Ascending aorta (tissue), 2 donors: ENCODE results near the gene CACNA2D3. TPM values are rescaled to one million over a fixed set of nuclear protein-coding genes. Genes with fewer than 3 reads are reported as not detected.

ENCODE experiments used
- DNase-seq, 2 donors: peaks; one replicate each; pipeline ENCODE4 v3.0.0-alpha.2; 2019; ENCODE audit warnings: low spot score in 2 of 2
- H3K27ac ChIP-seq, 2 donors: fragments of 200-600 bp; sonication (generic); one replicate each; pipeline ENCODE4 v1.5.1; 2016 to 2017; ENCODE audit warnings: mild to moderate bottlenecking in 1 of 2
- H3K27me3 ChIP-seq: fragments of 200-600 bp; sonication (generic); one replicate; pipeline ENCODE4 v1.5.1; 2017
- H3K36me3 ChIP-seq, 2 donors: fragments of 200-600 bp; sonication (generic); one replicate each; pipeline ENCODE4 v1.5.1; 2016
- H3K4me1 ChIP-seq, 2 donors: fragments of 200-600 bp; sonication (generic); one replicate each; pipeline ENCODE4 v1.5.1; 2016 to 2017; ENCODE audit warnings: mild to moderate bottlenecking in 1 of 2
- H3K4me3 ChIP-seq, 2 donors: fragments of 200-600 bp; sonication (generic); one replicate each; pipeline ENCODE4 v1.5.1; 2016 to 2017; ENCODE audit warnings: mild to moderate bottlenecking in 1 of 2
- H3K9me3 ChIP-seq, 2 donors: fragments of 200-600 bp; sonication (generic); one replicate each; pipeline ENCODE4 v1.5.1; 2016
- intact Hi-C: fragments of 100-400 bp; cut with DNase I; formaldehyde crosslinking; loops from one replicate; pipeline ENCODE4 v1.15.1; 2023
- total RNA-seq: library from RNA; depleted of rRNA; stranded (reverse); fragments of >200 nt; gene quantifications from one replicate; pipeline ENCODE4 v1.1.0, GENCODE V29; 2016
- TF ChIP-seq, protein P1 (sequence below), 3 experiments: fragments of 200-600 bp in 2 of 3; fragments of 450-650 bp in 1 of 3; sonication (generic) in 2 of 3; IDR thresholded peaks; one replicate each; pipeline ENCODE4 v1.5.1; 2016 to 2019; ENCODE audit warnings: antibody characterized with exemption in 3 of 3, mild to moderate bottlenecking in 1 of 3, moderate library complexity in 1 of 3

The CACNA2D3 gene
- total RNA-seq, 1 donor from 2014 or later, result not detected

GRCh38 chr3:54573858-54574257, 451.5 kb downstream of the CACNA2D3 start:
- TF ChIP-seq, protein P1, sequence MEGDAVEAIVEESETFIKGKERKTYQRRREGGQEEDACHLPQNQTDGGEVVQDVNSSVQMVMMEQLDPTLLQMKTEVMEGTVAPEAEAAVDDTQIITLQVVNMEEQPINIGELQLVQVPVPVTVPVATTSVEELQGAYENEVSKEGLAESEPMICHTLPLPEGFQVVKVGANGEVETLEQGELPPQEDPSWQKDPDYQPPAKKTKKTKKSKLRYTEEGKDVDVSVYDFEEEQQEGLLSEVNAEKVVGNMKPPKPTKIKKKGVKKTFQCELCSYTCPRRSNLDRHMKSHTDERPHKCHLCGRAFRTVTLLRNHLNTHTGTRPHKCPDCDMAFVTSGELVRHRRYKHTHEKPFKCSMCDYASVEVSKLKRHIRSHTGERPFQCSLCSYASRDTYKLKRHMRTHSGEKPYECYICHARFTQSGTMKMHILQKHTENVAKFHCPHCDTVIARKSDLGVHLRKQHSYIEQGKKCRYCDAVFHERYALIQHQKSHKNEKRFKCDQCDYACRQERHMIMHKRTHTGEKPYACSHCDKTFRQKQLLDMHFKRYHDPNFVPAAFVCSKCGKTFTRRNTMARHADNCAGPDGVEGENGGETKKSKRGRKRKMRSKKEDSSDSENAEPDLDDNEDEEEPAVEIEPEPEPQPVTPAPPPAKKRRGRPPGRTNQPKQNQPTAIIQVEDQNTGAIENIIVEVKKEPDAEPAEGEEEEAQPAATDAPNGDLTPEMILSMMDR (IDR thresholded peaks at IDR 0.05), result no peak
- no peak overlapping the region for H3K4me3 ChIP-seq
- no peak for DNase-seq
- H3K9me3 ChIP-seq, result no peaks in the 10 kb centered on the region
- no peaks in the 10 kb centered on the region for H3K4me1 ChIP-seq
- intact Hi-C loops, result no loop called here
- H3K27me3 ChIP-seq, result no peaks in the 10 kb centered on the region
- H3K27ac ChIP-seq, result no peak overlapping the region
- H3K36me3 ChIP-seq, result no peaks in the 10 kb centered on the region

DNA sequence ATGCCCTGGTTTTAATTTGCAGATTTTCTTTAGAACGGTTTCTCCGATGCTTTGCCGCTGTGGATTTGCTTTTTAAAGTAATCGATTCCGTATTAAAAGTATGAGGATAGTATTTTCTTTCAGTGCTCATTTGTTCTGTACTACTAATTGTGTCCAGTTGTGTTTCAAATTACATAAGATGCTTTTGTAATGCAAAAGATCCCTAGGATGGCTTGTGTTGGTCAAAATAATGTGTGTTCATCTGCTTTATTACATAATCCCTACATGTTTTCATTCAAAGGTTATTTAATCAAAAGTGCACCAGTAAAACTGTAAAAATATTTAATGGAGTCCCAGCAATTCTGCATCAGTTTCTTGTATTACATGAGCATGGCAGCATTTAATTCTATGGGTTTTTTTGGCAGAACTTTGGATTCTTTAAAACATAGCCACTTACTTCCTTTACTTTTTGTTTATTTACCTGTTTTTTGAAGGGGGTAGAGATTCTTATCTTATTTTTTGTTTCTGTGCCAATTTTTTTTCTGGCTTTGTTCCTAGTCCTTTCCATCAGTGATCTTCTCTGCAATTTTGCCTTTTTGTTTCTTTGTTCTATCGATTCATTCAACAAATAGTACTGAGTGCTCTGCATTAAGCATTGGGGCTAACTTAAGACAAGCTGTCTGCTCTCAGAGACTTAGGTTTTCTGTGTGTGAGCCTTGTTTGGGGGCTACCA, 452.7 kb downstream of the CACNA2D3 start:
- H3K4me3 ChIP-seq, result no peak overlapping the region
- H3K9me3 ChIP-seq, result no peaks in the 10 kb centered on the region
- no peak overlapping the region for H3K27ac ChIP-seq
- no peaks in the 10 kb centered on the region for H3K27me3 ChIP-seq
- intact Hi-C loops, result no loop called here
- no peaks in the 10 kb centered on the region for H3K36me3 ChIP-seq
- DNase-seq, result no peak
- H3K4me1 ChIP-seq, result no peaks in the 10 kb centered on the region
- TF ChIP-seq, protein P1 (IDR thresholded peaks at IDR 0.05), result no peak

DNA sequence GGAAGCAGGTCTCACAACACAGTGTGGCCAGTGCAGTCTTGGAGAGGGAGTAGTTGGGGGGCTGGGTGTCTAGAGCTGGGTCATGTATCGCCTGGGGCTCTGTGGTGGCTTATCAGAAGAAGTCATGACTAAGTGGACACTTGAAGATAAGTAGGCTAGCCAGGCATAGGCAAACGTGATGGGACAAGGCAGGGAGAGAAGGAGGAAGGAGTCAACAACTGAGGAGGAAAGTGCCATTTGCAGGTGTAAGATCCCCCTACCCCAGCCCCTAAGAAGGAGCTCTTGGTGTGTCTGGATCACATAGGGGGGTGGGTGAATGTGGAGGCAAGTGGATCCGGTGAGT, 453.2 kb downstream of the CACNA2D3 start:
- H3K4me1 ChIP-seq, result no peaks in the 10 kb centered on the region
- no peak for DNase-seq
- H3K36me3 ChIP-seq, result no peaks in the 10 kb centered on the region
- no peak overlapping the region for H3K4me3 ChIP-seq
- TF ChIP-seq, protein P1 (IDR thresholded peaks at IDR 0.05), result no peak
- H3K9me3 ChIP-seq, result no peaks in the 10 kb centered on the region
- H3K27ac ChIP-seq, result no peak overlapping the region
- no peaks in the 10 kb centered on the region for H3K27me3 ChIP-seq
- intact Hi-C loops, result no loop called here

DNA sequence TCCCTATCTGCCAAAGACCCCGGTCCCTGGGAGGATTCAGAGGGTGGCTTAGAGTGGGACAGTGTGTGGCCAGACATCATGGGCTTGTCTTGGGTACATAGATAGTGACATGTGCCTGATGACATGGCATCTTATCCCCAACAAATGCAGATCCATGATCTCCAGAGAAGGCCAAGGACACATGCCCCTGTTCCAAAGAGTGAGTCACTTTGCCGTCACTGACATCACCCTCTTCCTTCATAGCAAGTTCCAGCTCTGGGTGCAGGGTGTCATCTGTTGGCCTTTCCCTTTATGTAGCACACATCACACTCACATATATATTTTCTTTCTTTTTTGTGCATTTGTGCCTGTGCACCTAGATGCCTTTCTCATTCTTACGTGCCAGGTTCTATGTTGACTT, 455.0 kb downstream of the CACNA2D3 start:
- intact Hi-C loops, result no loop called here
- H3K36me3 ChIP-seq, result no peaks in the 10 kb centered on the region
- H3K9me3 ChIP-seq, result no peaks in the 10 kb centered on the region
- H3K4me3 ChIP-seq, result no peak overlapping the region
- no peaks in the 10 kb centered on the region for H3K4me1 ChIP-seq
- TF ChIP-seq, protein P1 (IDR thresholded peaks at IDR 0.05), result no peak
- no peak for DNase-seq
- H3K27me3 ChIP-seq, result no peaks in the 10 kb centered on the region
- no peak overlapping the region for H3K27ac ChIP-seq

DNA sequence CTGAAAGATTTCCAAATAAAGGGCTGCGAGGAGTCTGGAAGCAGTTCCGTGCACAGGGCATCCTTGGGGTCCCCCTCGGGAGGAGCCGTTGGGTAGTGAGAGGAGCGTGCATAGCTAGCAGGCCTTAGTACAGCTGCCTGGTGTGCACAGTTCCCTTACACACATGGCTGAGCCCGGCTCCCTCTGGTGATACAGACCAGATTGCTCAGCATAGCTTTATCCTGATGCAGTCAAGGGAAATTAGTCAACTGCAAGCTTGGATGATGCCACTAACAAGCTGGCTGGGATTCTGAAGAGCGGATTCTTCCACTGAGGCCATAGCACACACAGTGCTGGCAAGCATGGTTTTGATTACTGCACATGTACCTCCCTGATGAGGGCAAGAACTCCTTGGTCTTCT, 456.1 kb downstream of the CACNA2D3 start:
- Histone ChIP-seq H3K36me3 (no peaks in the 10 kb centered on the region), H3K9me3 (no peaks in the 10 kb centered on the region), H3K4me1 (no peaks in the 10 kb centered on the region), H3K27me3 (no peaks in the 10 kb centered on the region), H3K27ac (no peak overlapping the region), H3K4me3 (no peak overlapping the region)
- intact Hi-C loops, result no loop called here
- TF ChIP-seq, protein P1 (IDR thresholded peaks at IDR 0.05), result no peak
- DNase-seq, result no peak

GRCh38 chr3:54580453-54580852, 458.1 kb downstream of the CACNA2D3 start:
- Histone ChIP-seq H3K36me3 (no peaks in the 10 kb centered on the region), H3K27ac (no peak overlapping the region), H3K27me3 (no peaks in the 10 kb centered on the region), H3K9me3 (no peaks in the 10 kb centered on the region), H3K4me1 (no peaks in the 10 kb centered on the region), H3K4me3 (no peak overlapping the region)
- TF ChIP-seq, protein P1 (IDR thresholded peaks at IDR 0.05), result no peak
- no peak for DNase-seq
- intact Hi-C loops, result no loop called here
